Fibroblast of lung (primary cell): ENCODE measurements around the gene ADCY4.

ENCODE experiments used
- CTCF ChIP-seq, 2 donors: IDR thresholded peaks in 1 of 2; conservative IDR thresholded peaks in 1 of 2; 1 replicate in 1 of 2; 2 replicates in 1 of 2; pipeline ENCODE4 v1.5.1; 2011 to 2012; ENCODE audit warnings: low read length in 2 of 2, control low read depth in 1 of 2, inconsistent platforms in 1 of 2, low read depth in 1 of 2, mild to moderate bottlenecking in 1 of 2
- EZH2 ChIP-seq: IDR thresholded peaks from 2 replicates; pipeline ENCODE4 v1.5.1; 2012; ENCODE audit warnings: low read length, control low read depth, mild to moderate bottlenecking; ENCODE audit errors: missing control alignments

- TF ChIP-seq CTCF (conservative IDR thresholded peaks at IDR 0.05 in 1 of 2, IDR thresholded peaks at IDR 0.05 in 1 of 2; ENCODE audit: low read depth in 1 of 2, low read length in 2 of 2) (no peak), EZH2 (no peak)
Measured at GRCh38 chr14:24368212-24368561, 33.3 kb upstream of the ADCY4 start.
